WI38 (cell line): ENCODE results near the gene FOXN3.

Experiments used
- H3K4me3 ChIP-seq: 2 replicates; pipeline ENCODE4 v1.5.1; 2011; ENCODE audit warnings: low read depth, mild to moderate bottlenecking, control low read depth, low read length
- CTCF ChIP-seq: IDR thresholded peaks from 2 replicates; pipeline ENCODE4 v1.5.1; 2012; ENCODE audit warnings: low read depth, mild to moderate bottlenecking, control low read depth, low read length

Gene FOXN3

GRCh38 chr14:89136587-89136986 is 280.4 kb downstream of the FOXN3 start:
- H3K4me3 ChIP-seq, result no peak overlapping the region
- no peak for TF ChIP-seq CTCF

- H3K4me3 ChIP-seq, result no peak overlapping the region
- no peak for TF ChIP-seq CTCF
Measured at GRCh38 chr14:89134640-89135039, 282.4 kb downstream of the FOXN3 start.

GRCh38 chr14:89131004-89131750 is 285.9 kb downstream of the FOXN3 start:
- no peak for TF ChIP-seq CTCF
- no peak overlapping the region for H3K4me3 ChIP-seq

- no peak overlapping the region for H3K4me3 ChIP-seq
- TF ChIP-seq CTCF, result no peak
Measured at GRCh38 chr14:89129570-89129969, 287.5 kb downstream of the FOXN3 start.

- H3K4me3 ChIP-seq, result no peak overlapping the region
Measured at GRCh38 chr14:89128311-89129026, 288.6 kb downstream of the FOXN3 start.

GRCh38 chr14:89126461-89126860 is 290.6 kb downstream of the FOXN3 start:
- no peak for TF ChIP-seq CTCF
- no peak overlapping the region for H3K4me3 ChIP-seq

More at GRCh38 chr14:89128311-89129026, 288.6 kb downstream of the FOXN3 start:
- TF ChIP-seq CTCF, result no peak

- TF ChIP-seq CTCF, result no peak
- no peak overlapping the region for H3K4me3 ChIP-seq
Measured at GRCh38 chr14:89125216-89125615, 291.8 kb downstream of the FOXN3 start.
